HepG2 (cell line): ENCODE results near the gene STIMATE. TPM values are rescaled to one million over a fixed set of nuclear protein-coding genes. Genes with fewer than 3 reads are reported as not detected.

Experiments
- ATAC-seq: fragments of 200-7000 bp; cut with Tn5 transposase; 3 replicates; pipeline ENCODE4 v1.9.1; 2020; ENCODE audit warnings: mild to moderate bottlenecking, moderate library complexity
- BruUV-seq: library from RNA; stranded (reverse); fragments of 400-500 nt; replicated peaks from 2 replicates; lab custom pipeline; 2021; lab: Mats Ljungman, UMichigan
- CTCF ChIA-PET: fragments of 300-600 bp; formaldehyde crosslinking; extraction: SDS; loops from one replicate; lab custom pipeline; 2021; ENCODE audit warnings: low total read pairs, inconsistent platforms, low intra/inter-chr PET ratio; lab: Yijun Ruan, JAX
- POLR2A ChIA-PET: fragments of 350-600 bp; sonication (Branson Sonifier 250); formaldehyde crosslinking; loops from one replicate; lab custom pipeline; 2020; ENCODE audit warnings: antibody characterized with exemption, inconsistent platforms; lab: Yijun Ruan, JAX
- DNase-seq: peaks from one replicate; pipeline ENCODE4 v3.0.0-alpha.2; 2015; ENCODE audit warnings: low spot score
- FAIRE-seq: peaks from 3 replicates; lab custom pipeline; 2011; peaks lifted over from hg19 to GRCh38; lab: Jason Lieb, UNC
- H2AFZ ChIP-seq: one replicate; pipeline ENCODE4 v1.6.1; 2011; ENCODE audit warnings: low read length, inconsistent platforms
- H3K27ac ChIP-seq: fragments of 300-600 bp; 3 replicates; pipeline ENCODE4 v1.8.0; 2011; ENCODE audit warnings: mixed run types, mild to moderate bottlenecking, mixed read lengths, low read length, inconsistent platforms; ENCODE audit not compliant: insufficient read depth; ENCODE audit errors: extremely low read length
- H3K27me3 ChIP-seq, 2 experiments: fragments of 200-600 bp in 1 of 2; 2 replicates in 1 of 2; 3 replicates in 1 of 2; pipeline versions ENCODE4 v1.6.0 to v1.8.0; 2011; ENCODE audit warnings: low read length in 2 of 2, mild to moderate bottlenecking in 2 of 2, moderate library complexity in 2 of 2, inconsistent platforms in 1 of 2; ENCODE audit not compliant: insufficient read depth in 2 of 2, control insufficient read depth in 1 of 2
- H3K36me3 ChIP-seq, 2 experiments: fragments of 200-600 bp in 1 of 2; replicated peaks in 1 of 2; 2 replicates in 1 of 2; 3 replicates in 1 of 2; pipeline versions ENCODE4 v1.5.1 to v1.8.0; 2011; ENCODE audit warnings: low read length in 2 of 2, inconsistent platforms in 1 of 2; ENCODE audit not compliant: insufficient read depth in 2 of 2, control insufficient read depth in 1 of 2
- H3K4me1 ChIP-seq: 2 replicates; pipeline ENCODE4 v1.5.1; 2012; ENCODE audit warnings: low read length, inconsistent platforms; ENCODE audit not compliant: insufficient read depth
- H3K4me2 ChIP-seq: 2 replicates; pipeline ENCODE4 v1.6.0; 2011; ENCODE audit warnings: low read depth, low read length, inconsistent platforms
- H3K4me3 ChIP-seq, 3 experiments: fragments of 200-600 bp in 1 of 3; sonication (generic), shearing (Covaris generic) in 1 of 3; replicated peaks in 1 of 3; 2 replicates each; pipeline ENCODE4 v1.5.1; 2011 to 2016; ENCODE audit warnings: low read length in 3 of 3, inconsistent platforms in 2 of 3, low read depth in 2 of 3, mild to moderate bottlenecking in 2 of 3, control low read depth in 1 of 3, mixed read lengths in 1 of 3; ENCODE audit not compliant: insufficient read depth in 1 of 3
- H3K79me2 ChIP-seq: one replicate; pipeline ENCODE4 v1.6.1; 2011; ENCODE audit warnings: low read length, inconsistent platforms; ENCODE audit not compliant: insufficient read depth
- H3K9ac ChIP-seq: 2 replicates; pipeline ENCODE4 v1.6.0; 2011; ENCODE audit warnings: mild to moderate bottlenecking, low read depth, low read length, inconsistent platforms; ENCODE audit not compliant: insufficient read depth
- H3K9me3 ChIP-seq: 2 replicates; pipeline ENCODE4 v1.5.1; 2012; ENCODE audit warnings: mild to moderate bottlenecking, low read length
- H4K20me1 ChIP-seq: 2 replicates; pipeline ENCODE4 v1.6.0; 2011; ENCODE audit warnings: inconsistent platforms, mild to moderate bottlenecking, low read length, moderate library complexity; ENCODE audit not compliant: insufficient read depth
- LRRFIP1 ChIP-seq: sonication (generic); formaldehyde crosslinking; conservative IDR thresholded peaks from 2 replicates; pipeline ENCODE4 v1.4.0; 2020; ENCODE audit warnings: missing genetic modification reagents
- MXD3 ChIP-seq: IDR thresholded peaks from 2 replicates; pipeline ENCODE4 v1.6.1; 2016; ENCODE audit warnings: mild to moderate bottlenecking, missing biosample characterization, missing genetic modification reagents
- NONO ChIP-seq, 2 experiments: fragments of 450-650 bp in 1 of 2; sonication (generic) in 1 of 2; formaldehyde crosslinking in 1 of 2; IDR thresholded peaks in 1 of 2; conservative IDR thresholded peaks in 1 of 2; 2 replicates each; pipeline versions ENCODE4 v1.6.1 to v1.8.0; 2017 to 2022; ENCODE audit warnings: mild to moderate bottlenecking in 1 of 2, missing genetic modification reagents in 1 of 2, moderate library complexity in 1 of 2
- STAT6 ChIP-seq: sonication (generic); formaldehyde crosslinking; IDR thresholded peaks from 2 replicates; pipeline ENCODE4 v1.4.0; 2020; ENCODE audit warnings: missing genetic modification reagents, mild to moderate bottlenecking, borderline replicate concordance
- THAP9 ChIP-seq: sonication (generic); formaldehyde crosslinking; IDR thresholded peaks from 2 replicates; pipeline ENCODE4; 2020; ENCODE audit warnings: missing genetic modification reagents, mild to moderate bottlenecking, borderline replicate concordance
- TOPORS ChIP-seq: sonication (generic); formaldehyde crosslinking; IDR thresholded peaks from 2 replicates; pipeline ENCODE4 v1.8.0; 2023; ENCODE audit warnings: mild to moderate bottlenecking, missing genetic modification reagents
- ZBTB26 ChIP-seq: IDR thresholded peaks from 2 replicates; pipeline ENCODE4 v1.6.1; 2016; ENCODE audit warnings: missing compliant biosample characterization, missing genetic modification reagents, borderline replicate concordance
- ZBTB42 ChIP-seq: sonication (generic); formaldehyde crosslinking; IDR thresholded peaks from 2 replicates; pipeline ENCODE4 v1.5.0; 2020; ENCODE audit warnings: mild to moderate bottlenecking, missing genetic modification reagents
- ZNF350 ChIP-seq: sonication (generic); formaldehyde crosslinking; IDR thresholded peaks from 2 replicates; pipeline ENCODE4 v1.4.0; 2020; ENCODE audit warnings: mild to moderate bottlenecking, low read depth, missing genetic modification reagents, borderline replicate concordance
- ZNF782 ChIP-seq: sonication (generic); formaldehyde crosslinking; IDR thresholded peaks from 2 replicates; pipeline ENCODE4 v1.4.0; 2020; ENCODE audit warnings: missing genetic modification reagents, mild to moderate bottlenecking, borderline replicate concordance
- ZNF83 ChIP-seq: sonication (generic); formaldehyde crosslinking; IDR thresholded peaks from 2 replicates; pipeline ENCODE4 v1.4.0; 2020; ENCODE audit warnings: missing genetic modification reagents, mild to moderate bottlenecking, borderline replicate concordance
- ZSCAN21 ChIP-seq: sonication (generic); formaldehyde crosslinking; IDR thresholded peaks from 2 replicates; pipeline ENCODE4 v1.8.0; 2022; ENCODE audit warnings: mild to moderate bottlenecking, missing genetic modification reagents, moderate library complexity, borderline replicate concordance
- WGBS: methylation state at CpG from one replicate; pipeline ENCODE4 v1.1.6; 2017; ENCODE audit warnings: low lambda C conversion rate; 5-methylcytosine and 5-hydroxymethylcytosine counted together
- in situ Hi-C: cut with HindIII; loops from 2 replicates; pipeline ENCODE4 v1.10.0; 2017; ENCODE audit warnings: low pct_unique_long_range_greater_than_20kb; ENCODE audit not compliant: extremely low pct_ligation_motif_present
- intact Hi-C: fragments of 100-400 bp; cut with micrococcal nuclease; formaldehyde crosslinking; loops from one replicate; pipeline ENCODE4 v1.10.0; 2022; ENCODE audit not compliant: unreplicated experiment
- polyA plus RNA-seq, 8 experiments: library from polyadenylated mRNA; depleted of rRNA in 3 of 8; stranded (reverse) in 7 of 8; unstranded in 1 of 8; fragments of >200 nt; fragmentation: Illumina TruSeq in 4 of 8; extraction: Trizol in 4 of 8; gene quantifications; 2 replicates each; pipeline versions ENCODE4 v1.2.1 to v1.2.3, GENCODE V29; 2011 to 2016; ENCODE audit warnings: low read depth in 4 of 8, missing spikeins in 1 of 8, mixed read lengths in 1 of 8; ENCODE audit not compliant: insufficient read depth in 1 of 8
- total RNA-seq, 5 experiments: library from RNA; depleted of rRNA; stranded (reverse); fragments of >200 nt; fragmentation: Illumina TruSeq; extraction: Trizol; gene quantifications; 2 replicates each; pipeline ENCODE4 v1.2.3, GENCODE V29; 2016; ENCODE audit warnings: low read depth in 1 of 5

STIMATE gene
- total and polyA plus RNA-seq, 2 of the 13 experiments (the other 11 are each of a cell fraction or from before 2014, with no cell fraction given) = 5.7 to 11.7 TPM

- POLR2A ChIA-PET = interaction anchor here (1.3 kb wide), 1 partner anchor 33 kb away, joined by 7 read pairs; the partner anchor contains the start of gene ITIH3
- no TSS peak for BruUV-seq
- TF ChIP-seq ZNF83 = peak; percentile 28; the same call in 1 of the 2 replicates
- 0 out of 2 replicates have a peak, but pooled peaks have one; percentile 7 for TF ChIP-seq THAP9 (CRISPR knock-in tag)
- TF ChIP-seq ZSCAN21 (CRISPR knock-in tag) = 0 out of 2 replicates have a peak, but pooled peaks have one; percentile 11
- TF ChIP-seq ZBTB26 (CRISPR knock-in tag) = 0 out of 2 replicates have a peak, but pooled peaks have one; percentile 28
- 0 out of 2 replicates have a peak, but pooled peaks have one; percentile 20 for TF ChIP-seq MXD3 (CRISPR knock-in tag)
- 0 out of 2 replicates have a peak, but pooled peaks have one; percentile 54 for TF ChIP-seq ZNF350
- no peak for TF ChIP-seq NONO (IDR thresholded peaks at IDR 0.05)
- TF ChIP-seq NONO (CRISPR knock-in tag; conservative IDR thresholded peaks at IDR 0.05) = no peak
- TF ChIP-seq TOPORS (CRISPR knock-in tag) = no peak
- TF ChIP-seq STAT6 = 0 out of 2 replicates have a peak, but pooled peaks have one; percentile 45
- TF ChIP-seq LRRFIP1 (CRISPR knock-in tag) = no peak
- TF ChIP-seq ZNF782 (CRISPR knock-in tag) = no peak
- 0 out of 2 replicates have a peak, but pooled peaks have one; percentile 14 for TF ChIP-seq ZBTB42 (CRISPR knock-in tag)
Measured at GRCh38 chr3:52827441-52827840, 69.9 kb downstream of the STIMATE start.

More at GRCh38 chr3:52827441-52827840, 69.9 kb downstream of the STIMATE start:
- Histone ChIP-seq H3K4me3 (peak overlapping the region in 1 of 3 experiments; percentile 41; a peak in 1 of 6 replicates), H4K20me1 (no peaks in the 10 kb centered on the region), H3K27me3 (no peaks in the 10 kb centered on the region), H3K79me2 (no peaks in the 10 kb centered on the region), H3K9ac (no peak overlapping the region), H3K27ac (no peak overlapping the region), H3K4me1 (peaks cover 74% of the 10 kb centered on the region), H3K36me3 (no peaks in the 10 kb centered on the region), H3K9me3 (no peaks in the 10 kb centered on the region), H2AFZ (no peak overlapping the region), H3K4me2 (peak overlapping the region; percentile 62)
- CTCF ChIA-PET = interaction anchor here (1.1 kb wide), 1 partner anchor 24 kb away, joined by 3 read pairs; no protein-coding TSS in a partner anchor
- ATAC-seq (peak; percentile 3), DNase-seq (no peak), FAIRE-seq (no peak)
- in situ Hi-C loops = no loop called here
- intact Hi-C loops = loop anchor here (10.0 kb wide), 1 partner anchor 53 kb away; the partner anchor contains the start of genes ITIH1 and NEK4
- WGBS = 36% methylated on average over 9 of the region's 9 CpGs
